Ramos (cell line): Measurements from ENCODE around the gene KCNG2.

Source experiments
- in situ Hi-C: fragments of 300-500 bp; cut with MboI; formaldehyde crosslinking; loops from one replicate; pipeline ENCODE4 v1.14.3; 2022; ENCODE audit warnings: low sequenced_read_pairs; ENCODE audit not compliant: unreplicated experiment

The KCNG2 gene

DNA sequence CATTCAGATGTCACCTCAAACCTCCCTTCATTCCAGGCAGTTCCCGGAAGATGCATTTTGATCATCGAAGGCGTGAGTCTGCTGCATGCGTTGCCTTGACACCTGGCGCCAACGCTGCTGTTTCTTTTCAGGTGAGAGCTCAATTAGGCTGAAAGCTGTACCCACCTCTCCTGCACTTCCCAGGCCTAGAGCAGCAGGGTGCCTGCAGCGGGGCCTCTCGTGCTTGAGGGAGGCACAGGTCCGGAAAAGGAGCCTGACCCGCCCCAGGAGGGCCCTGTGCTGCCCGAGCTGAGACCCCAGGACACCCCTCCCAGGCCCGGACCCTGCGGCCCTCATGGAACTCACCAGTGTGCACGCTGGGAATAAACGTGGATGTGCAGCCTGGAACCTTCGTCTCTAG, 31.4 kb upstream of the KCNG2 start:
- in situ Hi-C loops: no loop called here

- in situ Hi-C loops: no loop called here
These were observed 29.0 kb upstream of the KCNG2 start for GRCh38 chr18:79768745-79769144.

- in situ Hi-C loops: no loop called here
These were observed 27.8 kb upstream of the KCNG2 start for GRCh38 chr18:79769698-79770500.

DNA sequence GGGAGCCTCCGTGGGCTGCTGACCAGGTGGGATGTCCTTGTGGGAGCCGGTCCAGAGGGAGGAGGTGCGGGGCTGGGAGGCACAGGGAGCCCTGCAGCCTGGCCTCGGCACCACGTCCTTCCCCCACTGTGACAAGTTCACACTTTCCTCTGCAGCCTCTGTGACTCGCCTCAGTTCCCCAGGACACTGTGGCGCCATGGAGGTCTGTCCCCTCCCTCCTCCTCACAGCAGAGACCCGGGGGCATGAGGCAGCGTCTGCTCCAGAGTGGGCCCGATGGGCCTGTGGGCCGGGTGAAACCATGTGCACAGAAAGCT, 27.3 kb upstream of the KCNG2 start:
- in situ Hi-C loops: no loop called here

DNA sequence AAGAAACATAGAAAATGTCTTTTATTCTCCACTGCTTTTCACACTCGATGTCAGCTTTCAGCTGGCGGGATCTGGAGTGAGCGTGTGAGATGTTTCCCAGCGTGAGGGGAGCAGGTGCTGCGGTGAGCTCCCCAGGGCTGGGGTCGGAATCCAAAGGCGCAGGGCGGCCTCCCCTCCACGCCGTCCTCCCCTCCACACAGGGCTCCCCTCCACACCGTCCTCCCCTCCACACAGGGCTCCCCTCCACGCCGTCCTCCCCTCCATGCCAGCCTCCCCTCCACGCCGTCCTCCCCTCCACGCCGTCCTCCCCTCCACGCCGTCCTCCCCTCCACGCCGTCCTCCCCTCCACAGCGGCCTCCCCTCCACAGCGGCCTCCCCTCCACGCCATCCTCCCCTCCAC, 26.9 kb upstream of the KCNG2 start:
- in situ Hi-C loops: no loop called here

DNA sequence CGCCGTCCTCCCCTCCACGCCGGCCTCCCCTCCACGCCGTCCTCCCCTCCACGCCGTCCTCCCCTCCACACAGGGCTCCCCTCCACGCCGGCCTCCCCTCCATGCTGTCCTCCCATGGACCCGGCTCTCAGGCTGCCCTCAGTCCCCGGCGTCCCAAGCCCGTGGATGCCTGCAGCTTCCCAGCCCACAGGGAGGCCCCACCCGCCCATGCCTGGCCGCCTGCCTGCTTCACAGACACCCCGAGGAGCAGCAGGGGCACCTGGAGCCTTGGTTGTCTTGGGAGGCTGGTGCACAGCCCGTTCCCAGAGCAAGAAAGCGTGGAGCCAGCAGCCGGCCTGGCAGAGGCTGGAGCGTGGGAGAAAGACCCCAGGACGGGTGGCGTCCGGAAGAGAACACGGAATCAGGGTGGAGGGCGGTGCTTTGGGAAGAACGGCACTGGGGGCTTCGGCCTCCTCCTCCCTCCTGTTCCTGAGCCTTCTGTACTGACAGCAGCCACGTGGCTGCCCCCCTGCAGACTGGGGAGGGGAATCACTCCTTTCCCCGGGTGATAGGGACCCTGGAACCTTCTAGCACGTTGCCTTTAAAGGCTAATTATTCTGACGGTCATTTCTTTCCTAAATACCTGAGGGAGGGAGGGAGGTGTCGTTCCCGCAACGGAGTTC, 26.2 kb upstream of the KCNG2 start:
- in situ Hi-C loops: no loop called here

- in situ Hi-C loops: no loop called here
These were observed 25.5 kb upstream of the KCNG2 start for GRCh38 chr18:79772108-79772864.

- in situ Hi-C loops: no loop called here
These were observed 24.7 kb upstream of the KCNG2 start for GRCh38 chr18:79772865-79773696.

- in situ Hi-C loops: no loop called here
These were observed 23.6 kb upstream of the KCNG2 start for GRCh38 chr18:79774111-79774510.

GRCh38 chr18:79775441-79776221, 22.1 kb upstream of the KCNG2 start:
- in situ Hi-C loops: no loop called here

DNA sequence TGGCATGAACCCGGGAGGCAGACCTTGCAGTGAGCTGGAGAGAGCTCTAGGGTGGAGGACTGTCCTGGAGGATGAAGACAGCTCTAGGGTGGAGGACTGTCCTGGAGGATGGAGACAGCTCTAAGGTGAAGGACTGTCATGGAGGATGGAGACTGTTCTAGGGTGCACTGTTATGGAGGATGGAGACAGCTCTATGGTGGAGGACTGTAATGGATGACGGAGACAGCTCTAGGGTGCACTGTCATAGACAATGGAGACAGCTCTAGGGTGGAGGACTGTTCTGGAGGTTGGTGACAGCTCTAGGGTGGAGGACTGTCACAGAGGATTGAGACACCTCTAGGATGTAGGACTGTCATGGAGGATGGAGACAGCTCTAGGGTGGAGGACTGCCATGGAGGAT, 21.1 kb upstream of the KCNG2 start:
- in situ Hi-C loops: no loop called here

GRCh38 chr18:79778291-79778791, 19.4 kb upstream of the KCNG2 start:
- in situ Hi-C loops: no loop called here

GRCh38 chr18:79779021-79779699, 18.6 kb upstream of the KCNG2 start:
- in situ Hi-C loops: no loop called here

DNA sequence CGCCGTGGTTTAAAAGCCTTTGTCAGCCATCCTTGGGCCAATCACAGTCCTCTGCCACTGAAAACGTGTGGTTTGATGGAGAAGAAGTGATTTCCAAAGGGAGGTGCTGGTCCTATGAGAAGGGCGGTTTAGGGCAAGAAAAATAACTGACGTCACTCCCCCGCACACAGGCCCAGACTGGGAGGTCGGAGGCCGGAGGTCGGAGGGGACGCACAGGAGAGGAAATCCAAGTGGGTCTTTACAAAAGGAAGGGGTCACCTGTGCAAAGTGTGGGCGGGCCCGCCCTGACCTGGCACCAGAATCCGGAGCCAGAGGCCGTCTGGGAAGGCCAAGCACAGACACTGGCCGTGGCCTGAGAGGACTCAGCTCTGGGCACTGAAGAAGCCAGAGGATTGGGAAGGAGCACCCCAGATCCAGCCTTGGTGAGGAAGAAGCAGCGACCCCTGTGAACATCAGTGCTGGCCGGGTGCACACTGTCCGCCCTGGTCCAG, 18.0 kb upstream of the KCNG2 start:
- in situ Hi-C loops: no loop called here

DNA sequence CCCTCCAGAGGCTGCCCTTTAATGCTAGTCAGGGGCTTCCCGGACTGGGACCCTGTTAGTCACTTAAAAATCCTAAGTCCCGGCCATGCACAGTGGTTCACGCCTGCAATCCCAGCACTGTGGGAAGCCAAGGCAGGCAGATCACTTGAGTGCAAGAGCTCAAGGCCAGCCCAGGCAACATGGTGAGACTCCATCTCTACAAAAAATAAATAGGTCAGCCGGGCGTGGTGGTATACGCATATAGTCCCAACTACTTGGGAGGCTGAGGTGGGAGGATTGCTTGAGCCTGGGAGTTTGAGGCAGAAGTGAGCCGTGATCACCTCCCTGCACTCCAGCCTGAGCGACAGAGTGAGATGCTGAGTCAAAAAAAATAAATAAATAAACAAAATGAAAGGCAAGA, 17.2 kb upstream of the KCNG2 start:
- in situ Hi-C loops: no loop called here

DNA sequence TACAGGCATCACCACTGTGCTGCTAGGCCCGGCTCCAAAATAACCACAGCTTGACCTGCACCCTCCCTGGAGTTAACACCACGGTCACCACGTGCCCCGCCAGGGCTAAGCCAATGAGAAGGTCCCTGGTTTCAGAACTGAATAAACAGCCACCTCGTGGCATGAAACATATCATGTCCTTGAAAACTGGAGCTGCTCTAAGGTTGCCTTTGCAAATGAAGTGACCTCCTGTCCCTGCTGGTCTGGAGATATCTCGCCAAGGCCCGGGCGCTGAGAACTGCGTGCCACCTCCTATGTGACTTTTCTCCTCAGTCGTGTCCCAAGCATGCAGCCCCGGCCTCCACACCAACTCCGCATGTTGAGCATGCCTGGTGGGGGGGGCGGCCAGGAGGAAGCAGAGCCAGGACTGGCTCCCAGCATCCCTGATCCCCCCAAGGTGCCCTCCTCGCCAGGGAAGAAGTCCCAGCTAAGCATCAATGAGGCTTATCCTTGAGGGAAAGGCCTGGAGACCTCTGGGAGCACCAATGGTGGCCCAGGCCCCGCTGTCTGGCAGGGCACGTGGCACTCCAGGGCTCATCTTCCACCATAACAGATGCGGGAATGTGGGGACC, 16.3 kb upstream of the KCNG2 start:
- in situ Hi-C loops: no loop called here

DNA sequence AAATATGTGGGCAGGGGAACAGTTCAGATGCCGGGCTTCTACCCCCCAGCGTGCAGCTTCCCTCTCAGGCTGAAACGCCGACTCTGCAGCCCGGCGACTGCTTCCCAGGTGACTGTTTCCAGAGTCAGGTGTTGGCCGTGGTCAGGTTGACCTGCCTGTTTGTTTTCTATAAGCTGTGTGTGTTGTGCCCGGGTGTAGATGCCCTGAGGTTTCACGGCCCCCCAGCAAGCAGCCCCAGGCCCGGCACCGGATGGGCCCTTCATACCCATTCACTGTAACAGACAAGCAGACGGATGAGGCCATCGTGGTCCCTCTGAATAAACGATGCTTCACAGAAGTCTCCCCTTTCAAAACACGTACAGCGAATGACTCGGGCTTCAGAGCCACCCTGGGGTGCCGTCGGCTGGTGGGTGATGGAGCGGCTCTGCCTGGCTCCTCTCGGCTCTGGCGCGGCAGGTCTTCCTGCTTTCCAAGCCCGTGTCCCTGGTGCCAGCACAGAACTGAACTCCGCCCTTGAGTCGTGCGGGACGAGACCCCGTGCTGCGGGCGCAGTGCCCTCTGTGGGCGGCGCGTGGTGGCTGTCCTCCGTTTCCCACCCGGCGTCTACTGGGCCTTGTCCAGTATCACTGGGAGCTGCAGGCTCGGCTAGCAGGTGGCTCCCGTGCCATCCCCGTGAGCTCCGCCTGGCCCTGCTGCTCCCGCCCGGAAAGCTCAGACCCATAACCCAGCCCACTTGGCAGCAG, 15.0 kb upstream of the KCNG2 start:
- in situ Hi-C loops: no loop called here
